ENCODE data around the gene SHISA8. TPM values are rescaled to one million over a fixed set of nuclear protein-coding genes. Genes with fewer than 3 reads are reported as not detected.

The SHISA8 gene
- total RNA-seq, 2 donors from 2014 or later: not detected

DNA sequence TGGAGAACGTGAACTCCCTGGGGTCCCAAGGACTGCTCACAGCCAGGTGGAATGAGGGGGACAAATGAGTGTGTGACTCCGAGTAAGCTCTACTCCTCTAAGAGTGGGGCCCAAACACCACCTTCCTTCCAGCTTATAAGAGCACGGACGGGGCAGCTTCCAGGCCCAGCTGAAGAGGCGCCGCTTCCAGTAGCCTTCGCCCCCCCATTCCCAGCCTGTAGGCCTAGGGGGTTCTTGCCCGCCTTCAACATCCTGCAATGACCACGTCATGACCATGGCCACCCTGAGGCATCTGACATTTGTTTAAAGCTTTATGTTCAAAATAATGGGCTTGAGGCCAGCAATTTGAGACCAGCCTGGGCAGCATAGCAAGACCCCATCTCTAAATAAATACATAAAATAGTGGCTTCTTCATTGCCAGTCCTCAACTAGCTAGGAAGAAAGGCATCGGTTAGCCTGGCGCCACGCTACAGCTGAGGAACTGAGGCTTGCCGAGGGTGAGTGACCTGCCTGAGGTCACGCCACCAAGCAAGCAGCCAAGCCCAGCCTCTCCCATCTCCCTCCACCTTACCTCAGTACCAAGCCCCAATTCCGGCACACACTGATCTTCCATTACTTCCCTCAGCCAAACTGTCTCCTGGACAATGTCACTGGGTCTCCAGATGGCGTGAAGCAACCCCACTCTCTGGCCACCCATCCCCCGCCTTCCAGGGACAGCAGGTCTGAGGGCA lies 19.6 kb upstream of the SHISA8 start:
- intact Hi-C loops (cut with DNase I): loop anchor here (5.0 kb wide), 1 partner anchor 187 kb away; no protein-coding TSS in a partner anchor
- ATAC-seq (no peak), DNase-seq (no peak)
- no peaks in the 10 kb centered on the region for H3K36me3 ChIP-seq (replicated peaks in 1 of 2; ENCODE audit: insufficient read depth in 1 of 2, low read depth in 2 of 2)
- H3K4me3 ChIP-seq: no peak overlapping the region
- H3K4me1 ChIP-seq: no peaks in the 10 kb centered on the region
- no peaks in the 10 kb centered on the region for H3K9me3 ChIP-seq
- no peaks in the 10 kb centered on the region for H3K27me3 ChIP-seq
- TF ChIP-seq, protein P1, sequence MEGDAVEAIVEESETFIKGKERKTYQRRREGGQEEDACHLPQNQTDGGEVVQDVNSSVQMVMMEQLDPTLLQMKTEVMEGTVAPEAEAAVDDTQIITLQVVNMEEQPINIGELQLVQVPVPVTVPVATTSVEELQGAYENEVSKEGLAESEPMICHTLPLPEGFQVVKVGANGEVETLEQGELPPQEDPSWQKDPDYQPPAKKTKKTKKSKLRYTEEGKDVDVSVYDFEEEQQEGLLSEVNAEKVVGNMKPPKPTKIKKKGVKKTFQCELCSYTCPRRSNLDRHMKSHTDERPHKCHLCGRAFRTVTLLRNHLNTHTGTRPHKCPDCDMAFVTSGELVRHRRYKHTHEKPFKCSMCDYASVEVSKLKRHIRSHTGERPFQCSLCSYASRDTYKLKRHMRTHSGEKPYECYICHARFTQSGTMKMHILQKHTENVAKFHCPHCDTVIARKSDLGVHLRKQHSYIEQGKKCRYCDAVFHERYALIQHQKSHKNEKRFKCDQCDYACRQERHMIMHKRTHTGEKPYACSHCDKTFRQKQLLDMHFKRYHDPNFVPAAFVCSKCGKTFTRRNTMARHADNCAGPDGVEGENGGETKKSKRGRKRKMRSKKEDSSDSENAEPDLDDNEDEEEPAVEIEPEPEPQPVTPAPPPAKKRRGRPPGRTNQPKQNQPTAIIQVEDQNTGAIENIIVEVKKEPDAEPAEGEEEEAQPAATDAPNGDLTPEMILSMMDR (IDR thresholded peaks at IDR 0.05): no peak
- no peak for TF ChIP-seq POLR2A (IDR thresholded peaks at IDR 0.05)
- no peak overlapping the region for H3K27ac ChIP-seq
- WGBS, 2 donors: 91 to 95% methylated on average over 6 to 17 of the region's 17 CpGs

DNA sequence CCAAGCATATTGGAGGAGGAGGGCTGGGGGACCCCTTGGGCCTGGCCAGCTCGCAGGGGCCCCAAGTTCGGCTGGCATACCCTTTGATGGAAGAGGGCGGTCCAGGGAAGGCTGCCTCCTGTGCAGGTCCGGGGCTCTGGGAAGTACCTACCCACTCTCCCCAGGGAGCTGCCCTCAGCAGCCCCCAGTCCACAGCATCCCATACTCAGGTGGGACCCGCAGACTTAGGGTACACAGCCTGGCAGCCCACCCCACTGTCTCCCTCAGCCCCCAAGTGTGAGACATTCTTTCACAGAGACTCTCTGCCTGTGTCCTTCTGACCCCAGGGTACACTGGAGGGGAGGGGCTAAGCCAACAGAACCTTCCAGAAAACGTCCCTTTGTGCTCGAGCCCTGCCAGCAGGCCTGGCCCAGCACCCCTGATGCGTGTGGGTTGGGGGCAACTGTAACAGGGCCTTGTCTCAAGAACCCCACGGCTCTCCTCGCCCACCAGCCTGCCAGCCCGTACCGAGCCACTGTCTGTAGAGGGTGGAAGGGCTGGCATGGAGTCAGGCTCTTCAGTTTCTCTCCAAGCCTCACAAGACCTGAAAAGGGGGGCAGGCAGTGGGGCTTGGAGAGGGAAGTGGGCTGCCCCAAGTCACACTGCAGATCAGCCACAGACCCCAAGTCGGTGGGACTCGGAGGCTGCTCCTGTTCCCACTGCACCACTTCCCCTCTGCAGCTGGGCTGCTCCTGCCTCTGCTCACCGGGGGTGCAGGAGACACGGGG lies 18.7 kb upstream of the SHISA8 start:
- DNase-seq: no peak
- Histone ChIP-seq H3K36me3 (replicated peaks in 1 of 2; ENCODE audit: insufficient read depth in 1 of 2, low read depth in 2 of 2) (no peaks in the 10 kb centered on the region), H3K4me3 (no peak overlapping the region), H3K4me1 (no peaks in the 10 kb centered on the region), H3K9me3 (no peaks in the 10 kb centered on the region), H3K27ac (no peak overlapping the region), H3K27me3 (no peaks in the 10 kb centered on the region)
- TF ChIP-seq, protein P1 (IDR thresholded peaks at IDR 0.05): no peak
- intact Hi-C loops (cut with DNase I): no loop called here
- ATAC-seq: no peak
- WGBS, 2 donors: 53 to 84% methylated on average over 2 to 16 of the region's 16 CpGs

DNA sequence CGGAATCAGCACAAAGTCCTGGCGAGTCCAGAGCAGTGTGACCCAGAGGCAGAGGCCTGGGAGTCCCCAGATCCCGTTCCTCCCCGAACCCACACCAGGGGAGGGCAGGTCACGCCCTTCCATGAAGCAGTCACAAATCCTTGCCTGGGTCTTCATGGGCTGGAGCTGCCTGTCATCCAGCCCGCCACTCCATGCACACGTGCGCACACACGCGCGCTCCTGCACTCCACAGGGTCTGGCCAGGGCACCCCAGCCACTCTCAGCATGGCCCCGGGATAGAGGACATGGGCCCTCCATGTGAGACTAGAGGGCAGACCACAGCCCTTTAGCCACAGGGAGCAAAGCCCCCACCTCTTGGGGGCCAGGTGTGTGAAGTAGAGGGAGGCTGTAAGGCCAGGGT lies 17.5 kb upstream of the SHISA8 start:
- ATAC-seq: no peak
- DNase-seq: no peak
- Histone ChIP-seq H3K27me3 (no peaks in the 10 kb centered on the region), H3K4me3 (no peak overlapping the region), H3K27ac (no peak overlapping the region), H3K4me1 (no peaks in the 10 kb centered on the region), H3K36me3 (replicated peaks in 1 of 2; ENCODE audit: insufficient read depth in 1 of 2, low read depth in 2 of 2) (no peaks in the 10 kb centered on the region), H3K9me3 (no peaks in the 10 kb centered on the region)
- intact Hi-C loops (cut with DNase I): no loop called here
- no peak for TF ChIP-seq POLR2A (IDR thresholded peaks at IDR 0.05)
- TF ChIP-seq, protein P1 (IDR thresholded peaks at IDR 0.05): no peak
- 93 to 95% methylated on average over 3 to 12 of the region's 12 CpGs for WGBS, 2 donors

DNA sequence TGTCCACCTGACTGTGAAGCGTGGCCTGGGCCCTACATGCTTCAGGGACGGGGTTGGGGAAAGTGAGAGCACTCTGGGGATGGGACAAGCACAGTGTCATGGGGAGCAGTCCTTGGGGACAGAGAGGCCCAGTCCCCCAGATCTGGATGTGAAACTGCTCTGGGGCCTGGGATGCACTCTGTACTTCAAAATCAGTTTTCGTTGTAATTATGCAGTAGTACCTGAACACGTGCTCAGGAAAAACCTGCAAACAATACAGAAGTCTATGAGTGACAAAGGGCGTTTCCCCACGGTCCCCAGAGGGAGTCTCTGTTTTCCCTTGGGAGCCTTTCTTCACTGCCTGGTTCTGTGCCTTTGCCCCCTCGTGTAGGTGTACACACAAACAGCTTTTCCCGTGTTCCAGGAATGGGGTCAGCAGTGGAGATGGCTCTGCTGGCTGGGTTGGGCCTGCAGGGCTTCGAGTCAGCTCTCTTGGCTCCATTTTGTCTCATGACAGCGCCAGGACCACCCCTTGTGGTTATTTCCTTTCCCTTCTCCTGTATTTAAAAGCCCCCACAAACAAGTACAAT lies 16.9 kb upstream of the SHISA8 start:
- TF ChIP-seq POLR2A (IDR thresholded peaks at IDR 0.05): no peak
- TF ChIP-seq, protein P1 (IDR thresholded peaks at IDR 0.05): no peak
- 79 to 84% methylated on average over 10 of the region's 10 CpGs for WGBS, 2 donors
- Histone ChIP-seq H3K27ac (no peak overlapping the region), H3K4me1 (peaks cover 2% of the 10 kb centered on the region), H3K27me3 (no peaks in the 10 kb centered on the region), H3K9me3 (no peaks in the 10 kb centered on the region), H3K4me3 (no peak overlapping the region), H3K36me3 (replicated peaks in 1 of 2; ENCODE audit: insufficient read depth in 1 of 2, low read depth in 2 of 2) (no peaks in the 10 kb centered on the region)
- ATAC-seq (no peak), DNase-seq (no peak)
- intact Hi-C loops (cut with DNase I): no loop called here
